HUES48 (cell line): ENCODE data around the gene IVNS1ABP.

Experiments
- H3K27ac ChIP-seq: one replicate; pipeline ENCODE4 v1.7.0; 2013; ENCODE audit warnings: low read depth, low read length, inconsistent platforms
- H3K27me3 ChIP-seq: 2 replicates; pipeline ENCODE4 v1.6.1; 2013; ENCODE audit warnings: mild to moderate bottlenecking, low read length; ENCODE audit not compliant: control insufficient read depth, insufficient read depth
- H3K36me3 ChIP-seq: 2 replicates; pipeline ENCODE4 v1.6.1; 2013; ENCODE audit warnings: low read length; ENCODE audit not compliant: control insufficient read depth, insufficient read depth
- H3K4me1 ChIP-seq: 2 replicates; pipeline ENCODE4 v1.6.1; 2013; ENCODE audit warnings: mild to moderate bottlenecking, low read length; ENCODE audit not compliant: control insufficient read depth, insufficient read depth
- H3K4me3 ChIP-seq: 2 replicates; pipeline ENCODE4 v1.5.1; 2013; ENCODE audit warnings: mild to moderate bottlenecking, low read depth, low read length
- H3K9ac ChIP-seq: 2 replicates; pipeline ENCODE4 v1.6.1; 2013; ENCODE audit warnings: mild to moderate bottlenecking, low read depth, low read length, moderate library complexity
- H3K9me3 ChIP-seq: 2 replicates; pipeline ENCODE4 v1.6.1; 2013; ENCODE audit warnings: low read length; ENCODE audit not compliant: control insufficient read depth, insufficient read depth

IVNS1ABP gene

DNA sequence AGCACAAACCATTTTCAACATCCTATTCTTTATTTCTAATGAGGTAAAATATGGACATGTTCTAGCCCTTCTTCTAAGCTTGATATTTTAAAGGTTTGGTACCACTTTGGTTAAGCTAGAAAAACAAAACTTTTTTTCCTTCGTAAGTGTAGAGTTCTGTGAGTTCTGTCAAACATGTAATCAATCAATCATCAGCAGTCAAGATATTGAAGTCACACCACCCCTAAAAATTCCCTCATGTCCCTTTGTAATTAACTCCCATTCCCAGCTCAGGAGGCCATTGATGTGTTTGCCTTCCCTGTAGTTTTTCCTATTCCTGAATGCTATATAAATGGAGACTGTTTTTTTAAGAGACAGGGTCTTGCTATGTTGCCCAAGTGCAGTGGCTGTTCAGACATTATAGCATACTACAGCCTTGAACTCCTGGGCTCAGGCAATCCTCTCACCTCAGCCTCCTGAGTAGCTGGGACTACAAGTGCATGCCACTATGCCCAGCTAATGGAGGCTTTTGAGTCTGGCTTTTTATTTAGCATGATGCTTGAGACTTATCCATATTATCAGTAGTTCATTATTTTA is 23.0 kb downstream of the IVNS1ABP start:
- H3K4me3 ChIP-seq, result no peak overlapping the region
- no peaks in the 10 kb centered on the region for H3K9me3 ChIP-seq
- H3K27ac ChIP-seq, result no peak overlapping the region
- H3K9ac ChIP-seq, result no peak overlapping the region
- peaks cover 48% of the 10 kb centered on the region for H3K36me3 ChIP-seq
- no peaks in the 10 kb centered on the region for H3K27me3 ChIP-seq
- no peaks in the 10 kb centered on the region for H3K4me1 ChIP-seq

DNA sequence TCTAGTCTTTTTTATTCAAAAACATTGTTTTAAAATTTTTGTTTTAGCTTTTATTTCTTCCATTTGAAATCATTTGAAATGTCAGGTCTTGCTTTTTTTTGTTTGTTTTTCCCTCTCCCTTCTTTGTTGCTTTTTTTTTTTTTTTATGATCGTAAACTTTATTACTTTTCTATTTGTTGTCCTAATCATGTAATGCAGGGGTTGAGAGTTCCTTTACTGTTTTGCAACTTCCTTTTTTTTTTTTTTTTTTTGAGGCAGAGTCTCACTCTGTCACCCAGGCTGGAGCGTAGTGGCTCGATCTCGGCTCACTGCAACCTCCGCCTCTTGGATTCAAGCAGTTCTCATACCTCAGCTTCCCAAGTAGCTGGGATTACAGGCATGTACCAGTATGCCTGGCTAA is 24.8 kb downstream of the IVNS1ABP start:
- peaks cover 29% of the 10 kb centered on the region for H3K36me3 ChIP-seq
- H3K27me3 ChIP-seq, result no peaks in the 10 kb centered on the region
- H3K4me3 ChIP-seq, result no peak overlapping the region
- H3K9me3 ChIP-seq, result no peaks in the 10 kb centered on the region
- H3K9ac ChIP-seq, result no peak overlapping the region
- no peaks in the 10 kb centered on the region for H3K4me1 ChIP-seq
- H3K27ac ChIP-seq, result no peak overlapping the region

DNA sequence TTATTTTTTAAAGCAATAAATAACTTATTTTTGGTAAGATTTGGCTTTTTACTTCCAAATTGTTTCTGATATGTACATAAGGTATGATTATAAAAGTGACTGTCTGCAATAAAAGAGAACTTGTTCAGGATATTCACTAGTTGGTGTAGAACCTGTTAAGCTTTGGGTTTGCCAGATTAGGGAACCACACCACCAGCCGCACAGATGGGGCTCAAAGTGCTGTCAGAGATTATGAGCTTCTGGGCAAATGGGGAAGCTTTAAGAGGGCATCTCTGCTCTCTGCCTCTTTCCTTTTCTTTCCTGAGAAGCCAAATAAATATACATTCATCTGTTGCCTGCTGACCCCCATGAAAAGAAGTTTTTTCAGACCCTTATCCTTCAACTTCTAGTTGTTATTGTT is 25.4 kb downstream of the IVNS1ABP start:
- Histone ChIP-seq H3K9me3 (no peaks in the 10 kb centered on the region), H3K36me3 (peaks cover 24% of the 10 kb centered on the region)

GRCh38 chr1:185291159-185291558 is 25.9 kb downstream of the IVNS1ABP start:
- Histone ChIP-seq H3K36me3 (peaks cover 19% of the 10 kb centered on the region), H3K9me3 (no peaks in the 10 kb centered on the region), H3K27me3 (no peaks in the 10 kb centered on the region), H3K4me3 (no peak overlapping the region), H3K4me1 (no peaks in the 10 kb centered on the region), H3K27ac (no peak overlapping the region), H3K9ac (no peak overlapping the region)

More for the DNA sequence above, 25.4 kb downstream of the IVNS1ABP start:
- no peak overlapping the region for H3K27ac ChIP-seq
- no peak overlapping the region for H3K9ac ChIP-seq
- no peaks in the 10 kb centered on the region for H3K27me3 ChIP-seq
- no peaks in the 10 kb centered on the region for H3K4me1 ChIP-seq
- no peak overlapping the region for H3K4me3 ChIP-seq

GRCh38 chr1:185289880-185290279 is 27.2 kb downstream of the IVNS1ABP start:
- Histone ChIP-seq H3K27me3 (no peaks in the 10 kb centered on the region), H3K27ac (no peak overlapping the region), H3K4me1 (no peaks in the 10 kb centered on the region), H3K4me3 (no peak overlapping the region), H3K9ac (no peak overlapping the region), H3K36me3 (peaks cover 6% of the 10 kb centered on the region), H3K9me3 (no peaks in the 10 kb centered on the region)

DNA sequence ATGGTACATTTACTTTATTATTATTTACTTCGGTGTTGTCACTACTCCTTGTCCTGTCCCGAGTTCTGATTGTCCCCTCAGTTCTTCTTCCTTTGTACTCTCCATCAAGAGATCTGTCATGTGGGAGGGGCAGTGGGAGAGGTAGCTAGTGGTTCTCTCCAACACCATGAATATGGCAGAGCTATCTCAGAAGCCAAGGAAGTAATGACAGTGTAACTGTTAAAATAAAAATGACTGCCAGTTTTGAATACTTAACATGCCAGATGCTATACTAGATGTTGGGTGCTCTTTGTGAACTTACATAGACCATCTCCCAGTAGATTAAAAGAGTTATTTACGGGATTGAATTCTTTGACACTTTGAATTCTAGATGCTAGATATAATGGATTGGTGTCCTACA is 28.6 kb downstream of the IVNS1ABP start:
- Histone ChIP-seq H3K4me1 (no peaks in the 10 kb centered on the region), H3K27me3 (no peaks in the 10 kb centered on the region), H3K36me3 (no peaks in the 10 kb centered on the region), H3K4me3 (no peak overlapping the region), H3K9ac (no peak overlapping the region), H3K27ac (no peak overlapping the region), H3K9me3 (no peaks in the 10 kb centered on the region)

DNA sequence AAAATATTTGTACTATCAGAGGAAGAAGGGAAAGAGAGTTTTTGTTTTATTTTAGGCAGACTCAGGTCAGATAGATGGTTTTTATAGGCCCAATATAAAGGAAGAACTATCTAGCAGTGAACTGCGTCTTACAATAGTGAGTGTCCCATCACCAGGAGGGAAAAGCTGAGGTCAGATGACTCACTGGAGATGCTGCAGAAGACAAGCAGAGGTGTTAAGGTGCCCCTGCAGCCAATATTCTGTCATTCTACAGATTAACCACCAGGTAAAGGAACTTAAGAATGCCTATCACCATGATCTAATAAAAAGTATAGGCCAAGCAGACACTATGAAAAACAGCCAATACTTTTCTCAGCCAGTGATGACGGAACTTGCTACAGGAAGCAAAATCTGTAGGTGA is 29.6 kb downstream of the IVNS1ABP start:
- no peak overlapping the region for H3K27ac ChIP-seq
- no peaks in the 10 kb centered on the region for H3K36me3 ChIP-seq

DNA sequence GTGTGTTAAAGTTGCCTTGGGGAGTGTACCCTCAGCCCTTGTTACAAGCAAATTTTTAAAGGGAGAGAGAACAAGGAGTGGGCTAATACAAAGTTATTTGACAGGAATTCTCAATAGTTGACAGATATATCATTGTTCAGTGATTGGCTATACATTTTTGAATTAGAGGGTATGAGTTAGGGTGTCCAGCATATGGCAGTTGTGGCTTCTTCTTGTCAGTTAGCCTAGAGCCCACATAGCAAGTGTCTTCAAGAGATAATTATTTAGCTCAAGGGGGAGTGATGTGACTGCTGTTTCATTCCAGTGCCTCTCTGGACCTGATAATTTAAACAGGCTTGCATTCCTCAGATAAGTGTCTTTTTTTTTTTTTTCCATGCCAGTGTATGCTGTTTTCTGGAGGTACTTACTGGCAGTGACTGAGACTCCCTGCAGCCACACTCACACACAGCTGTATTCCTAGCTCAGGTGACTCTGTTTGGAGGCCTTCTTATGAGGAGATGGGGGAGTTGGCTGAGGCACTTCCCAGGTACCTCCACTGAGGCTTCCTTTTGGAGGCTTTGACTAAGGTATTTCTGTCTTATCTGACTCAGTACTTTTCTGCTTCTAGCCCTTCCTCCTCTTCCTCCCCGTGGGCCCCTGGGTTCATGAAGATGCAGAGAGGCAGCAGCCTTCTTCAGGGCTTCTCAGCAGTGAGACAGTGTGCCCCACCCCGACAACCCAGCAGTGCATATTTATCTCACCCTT is 32.3 kb downstream of the IVNS1ABP start:
- Histone ChIP-seq H3K4me1 (no peaks in the 10 kb centered on the region), H3K36me3 (0 out of 2 replicates have a peak, but pooled peaks cover 5% of the 10 kb centered on the region), H3K27ac (no peak overlapping the region), H3K4me3 (no peak overlapping the region), H3K9me3 (no peaks in the 10 kb centered on the region), H3K9ac (no peak overlapping the region), H3K27me3 (no peaks in the 10 kb centered on the region)

More for the DNA sequence above, 29.6 kb downstream of the IVNS1ABP start:
- Histone ChIP-seq H3K9me3 (no peaks in the 10 kb centered on the region), H3K4me1 (no peaks in the 10 kb centered on the region), H3K9ac (no peak overlapping the region), H3K27me3 (no peaks in the 10 kb centered on the region), H3K4me3 (no peak overlapping the region)

DNA sequence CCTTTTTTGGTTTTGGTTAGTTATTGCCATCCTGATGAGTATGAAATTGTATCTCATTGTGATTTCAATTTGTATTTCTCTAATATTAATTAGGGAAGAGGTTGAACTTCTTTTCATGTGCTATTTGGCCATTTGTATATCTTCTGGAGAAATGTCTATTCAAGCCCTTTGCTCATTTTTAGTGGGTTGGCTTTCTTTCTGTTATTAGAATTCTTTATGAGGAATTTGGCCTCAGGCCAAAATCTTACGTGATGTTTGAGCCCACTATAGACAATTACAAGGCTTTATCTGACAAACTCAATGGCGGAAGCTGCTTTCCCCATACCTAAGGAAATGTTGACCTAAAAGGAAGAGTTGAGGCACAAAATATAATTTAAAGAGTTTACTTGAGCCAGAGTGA is 32.9 kb downstream of the IVNS1ABP start:
- Histone ChIP-seq H3K4me1 (no peaks in the 10 kb centered on the region), H3K9ac (no peak overlapping the region), H3K9me3 (no peaks in the 10 kb centered on the region), H3K36me3 (0 out of 2 replicates have a peak, but pooled peaks cover 5% of the 10 kb centered on the region), H3K27ac (no peak overlapping the region), H3K27me3 (no peaks in the 10 kb centered on the region), H3K4me3 (no peak overlapping the region)

- H3K27ac ChIP-seq, result no peak overlapping the region
- H3K9me3 ChIP-seq, result no peaks in the 10 kb centered on the region
- H3K4me1 ChIP-seq, result no peaks in the 10 kb centered on the region
- H3K36me3 ChIP-seq, result 0 out of 2 replicates have a peak, but pooled peaks cover 5% of the 10 kb centered on the region
- H3K4me3 ChIP-seq, result no peak overlapping the region
- no peaks in the 10 kb centered on the region for H3K27me3 ChIP-seq
- H3K9ac ChIP-seq, result no peak overlapping the region
Measured at GRCh38 chr1:185281245-185281644, 35.8 kb downstream of the IVNS1ABP start.

DNA sequence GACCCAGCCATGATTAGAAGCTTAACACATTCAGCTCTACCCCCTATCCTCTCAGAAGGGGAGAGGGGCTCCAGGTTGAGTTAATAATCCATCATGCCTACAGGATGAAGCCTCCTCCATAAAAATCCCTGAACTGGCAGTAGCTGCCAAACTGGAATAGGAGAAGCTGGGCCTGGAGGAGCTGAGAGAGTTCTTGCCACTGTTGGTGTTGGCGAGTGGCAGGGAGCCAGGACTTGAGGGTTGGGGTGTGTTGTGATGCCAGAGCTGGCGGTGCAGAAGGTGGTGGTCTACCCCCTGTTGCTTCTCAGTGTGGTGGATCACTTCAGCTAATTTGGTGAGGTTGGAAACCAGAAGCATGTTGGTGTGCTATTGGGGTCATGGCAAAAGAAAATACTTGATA is 36.5 kb downstream of the IVNS1ABP start:
- H3K9ac ChIP-seq, result no peak overlapping the region

More for the DNA sequence above, 36.5 kb downstream of the IVNS1ABP start:
- H3K9me3 ChIP-seq, result no peaks in the 10 kb centered on the region
- no peak overlapping the region for H3K27ac ChIP-seq
- H3K36me3 ChIP-seq, result 0 out of 2 replicates have a peak, but pooled peaks cover 5% of the 10 kb centered on the region
- H3K4me1 ChIP-seq, result no peaks in the 10 kb centered on the region
- H3K27me3 ChIP-seq, result no peaks in the 10 kb centered on the region
- no peak overlapping the region for H3K4me3 ChIP-seq
